Hepatocyte (in vitro differentiated cells): ENCODE measurements around the gene TBC1D8. TPM values are rescaled to one million over a fixed set of nuclear protein-coding genes. Genes with fewer than 3 reads are reported as not detected.
A peak's percentile ranks its signal among the peaks of the same experiment; 100 is the strongest.

ENCODE experiments used
- DNase-seq: peaks from one replicate; pipeline ENCODE4 v3.0.0-alpha.2; 2016; ENCODE audit warnings: low spot score
- H2AFZ ChIP-seq: fragments of 200-600 bp; sonication (generic); 2 replicates; pipeline ENCODE4 v1.6.0; 2016; ENCODE audit warnings: antibody characterized with exemption, mild to moderate bottlenecking
- H3K27ac ChIP-seq: fragments of 200-600 bp; sonication (generic); 2 replicates; pipeline ENCODE4 v1.5.1; 2016; ENCODE audit warnings: mild to moderate bottlenecking
- H3K27me3 ChIP-seq: fragments of 200-600 bp; sonication (generic); 2 replicates; pipeline ENCODE4 v1.6.1; 2016
- H3K36me3 ChIP-seq: fragments of 200-600 bp; sonication (generic); replicated peaks from 2 replicates; pipeline ENCODE4 v1.5.1; 2016; ENCODE audit warnings: low read depth; ENCODE audit not compliant: insufficient read depth
- H3K4me1 ChIP-seq: fragments of 200-600 bp; sonication (generic); 2 replicates; pipeline ENCODE4 v1.5.1; 2016; ENCODE audit warnings: mild to moderate bottlenecking, moderate library complexity; ENCODE audit not compliant: insufficient read depth
- H3K4me2 ChIP-seq: fragments of 200-600 bp; sonication (generic); 2 replicates; pipeline ENCODE4 v1.6.0; 2016
- H3K4me3 ChIP-seq: fragments of 200-600 bp; sonication (generic); 2 replicates; pipeline ENCODE4 v1.5.1; 2016; ENCODE audit warnings: mild to moderate bottlenecking
- H3K79me2 ChIP-seq: fragments of 200-600 bp; sonication (generic); 2 replicates; pipeline ENCODE4 v1.6.0; 2017; ENCODE audit warnings: mild to moderate bottlenecking
- H3K9me2 ChIP-seq: fragments of 200-600 bp; sonication (generic); replicated peaks from 2 replicates; pipeline ENCODE4 v1.6.0; 2017; ENCODE audit warnings: mild to moderate bottlenecking; ENCODE audit not compliant: insufficient read depth
- H3K9me3 ChIP-seq: fragments of 200-600 bp; sonication (generic); 2 replicates; pipeline ENCODE4 v1.5.1; 2016; ENCODE audit warnings: low read depth, mild to moderate bottlenecking
- H4K20me1 ChIP-seq: fragments of 200-600 bp; sonication (generic); 2 replicates; pipeline ENCODE4 v1.6.0; 2016; ENCODE audit warnings: mild to moderate bottlenecking; ENCODE audit not compliant: insufficient read depth, poor library complexity, severe bottlenecking
- CTCF ChIP-seq: fragments of 200-600 bp; sonication (generic); IDR thresholded peaks from 2 replicates; pipeline ENCODE4 v1.5.1; 2016; ENCODE audit warnings: antibody characterized with exemption, mild to moderate bottlenecking; ENCODE audit not compliant: poor library complexity
- EZH2 ChIP-seq: fragments of 200-600 bp; sonication (generic); IDR thresholded peaks from 2 replicates; pipeline ENCODE4 v1.6.1; 2016; ENCODE audit warnings: antibody characterized with exemption, mild to moderate bottlenecking, borderline replicate concordance
- EZH2phosphoT487 ChIP-seq: fragments of 200-600 bp; sonication (generic); IDR thresholded peaks from one replicate; pipeline ENCODE4 v1.6.1; 2018; ENCODE audit warnings: antibody characterized with exemption, mild to moderate bottlenecking, low read depth, moderate library complexity; ENCODE audit not compliant: unreplicated experiment, severe bottlenecking
- WGBS: methylation state at CpG from one replicate; pipeline ENCODE4 v1.1.6; 2016; ENCODE audit warnings: low lambda C conversion rate; ENCODE audit errors: missing lambda C conversion rate; 5-methylcytosine and 5-hydroxymethylcytosine counted together
- polyA plus RNA-seq: library from polyadenylated mRNA; unstranded; fragments of >200 nt; fragmentation: Nextera tagmentation; extraction: Ambion mirVana; gene quantifications from 2 replicates; pipeline ENCODE4 v1.2.1, GENCODE V29; 2016
- total RNA-seq: library from RNA; depleted of rRNA; stranded (reverse); fragments of >200 nt; gene quantifications from 2 replicates; pipeline ENCODE4 v1.2.3, GENCODE V29; 2014

Gene TBC1D8
- total and polyA plus RNA-seq, 2 experiments from 2014 or later, result 10.1 to 15.8 TPM

- WGBS, result 12% methylated on average over 14 of the region's 14 CpGs
Measured at GRCh38 chr2:101151859-101152271, 683 bp upstream of the TBC1D8 start.

GRCh38 chr2:101150306-101151145 is 656 bp downstream of the TBC1D8 start:
- Histone ChIP-seq H3K4me1 (peaks cover 19% of the 10 kb centered on the region), H3K9me3 (no peaks in the 10 kb centered on the region), H3K9me2 (no peaks in the 10 kb centered on the region), H3K4me2 (peak overlapping the region; percentile 91), H3K79me2 (peaks cover 45% of the 10 kb centered on the region), H3K27ac (peak overlapping the region; percentile 65), H2AFZ (peak overlapping the region; percentile 61), H3K36me3 (no peaks in the 10 kb centered on the region), H3K4me3 (peak overlapping the region; percentile 99), H4K20me1 (peaks cover 2% of the 10 kb centered on the region), H3K27me3 (no peaks in the 10 kb centered on the region)
- 5% methylated on average over 35 of the region's 76 CpGs for WGBS
- TF ChIP-seq EZH2 (no peak), EZH2phosphoT487 (no peak), CTCF (no peak)
- DNase-seq, result peak; percentile 60

More at GRCh38 chr2:101151859-101152271, 683 bp upstream of the TBC1D8 start:
- Histone ChIP-seq H3K27ac (peak overlapping the region; percentile 75), H2AFZ (peak overlapping the region; percentile 76), H3K36me3 (no peaks in the 10 kb centered on the region), H3K79me2 (peaks cover 39% of the 10 kb centered on the region), H3K9me3 (no peaks in the 10 kb centered on the region), H4K20me1 (no peaks in the 10 kb centered on the region), H3K4me3 (peak overlapping the region; percentile 86), H3K27me3 (no peaks in the 10 kb centered on the region), H3K4me1 (peaks cover 19% of the 10 kb centered on the region), H3K4me2 (peak overlapping the region; percentile 94), H3K9me2 (no peaks in the 10 kb centered on the region)
- TF ChIP-seq EZH2 (no peak), CTCF (no peak), EZH2phosphoT487 (no peak)
- no peak for DNase-seq

GRCh38 chr2:101149241-101150192 is 1.7 kb downstream of the TBC1D8 start:
- H3K4me3 ChIP-seq, result peak overlapping the region; percentile 99
- no peak overlapping the region for H3K27ac ChIP-seq
- peaks cover 49% of the 10 kb centered on the region for H3K79me2 ChIP-seq
- no peaks in the 10 kb centered on the region for H3K36me3 ChIP-seq
- H3K27me3 ChIP-seq, result no peaks in the 10 kb centered on the region
- H2AFZ ChIP-seq, result no peak overlapping the region
- DNase-seq, result peak; percentile 30
- no peak for TF ChIP-seq EZH2phosphoT487
- no peaks in the 10 kb centered on the region for H3K9me3 ChIP-seq
- 84% methylated on average over 20 of the region's 21 CpGs for WGBS
- H3K9me2 ChIP-seq, result no peaks in the 10 kb centered on the region
- H3K4me1 ChIP-seq, result peaks cover 19% of the 10 kb centered on the region
- peaks cover 2% of the 10 kb centered on the region for H4K20me1 ChIP-seq
- peak overlapping the region; percentile 91 for H3K4me2 ChIP-seq

GRCh38 chr2:101148777-101149176 is 2.4 kb downstream of the TBC1D8 start:
- H3K9me2 ChIP-seq, result no peaks in the 10 kb centered on the region
- peaks cover 2% of the 10 kb centered on the region for H4K20me1 ChIP-seq
- H3K4me1 ChIP-seq, result peaks cover 19% of the 10 kb centered on the region
- no peak overlapping the region for H3K27ac ChIP-seq
- no peak for DNase-seq
- TF ChIP-seq EZH2 (no peak), CTCF (no peak), EZH2phosphoT487 (no peak)
- no peak overlapping the region for H2AFZ ChIP-seq
- H3K4me3 ChIP-seq, result no peak overlapping the region
- H3K36me3 ChIP-seq, result no peaks in the 10 kb centered on the region
- 96% methylated on average over 5 of the region's 5 CpGs for WGBS
- no peak overlapping the region for H3K4me2 ChIP-seq
- H3K9me3 ChIP-seq, result no peaks in the 10 kb centered on the region
- H3K27me3 ChIP-seq, result no peaks in the 10 kb centered on the region
- peaks cover 56% of the 10 kb centered on the region for H3K79me2 ChIP-seq
